HG03575 (cell line): ENCODE data around the gene TMEM208.

ENCODE experiments used
- ATAC-seq: cut with Tn5 transposase; IDR thresholded peaks from one replicate; pipeline ENCODE4 v1.9.1; 2021; ENCODE audit not compliant: unreplicated experiment, insufficient number of reproducible peaks, low FRiP score; ENCODE audit errors: extremely low read depth

The TMEM208 gene

DNA sequence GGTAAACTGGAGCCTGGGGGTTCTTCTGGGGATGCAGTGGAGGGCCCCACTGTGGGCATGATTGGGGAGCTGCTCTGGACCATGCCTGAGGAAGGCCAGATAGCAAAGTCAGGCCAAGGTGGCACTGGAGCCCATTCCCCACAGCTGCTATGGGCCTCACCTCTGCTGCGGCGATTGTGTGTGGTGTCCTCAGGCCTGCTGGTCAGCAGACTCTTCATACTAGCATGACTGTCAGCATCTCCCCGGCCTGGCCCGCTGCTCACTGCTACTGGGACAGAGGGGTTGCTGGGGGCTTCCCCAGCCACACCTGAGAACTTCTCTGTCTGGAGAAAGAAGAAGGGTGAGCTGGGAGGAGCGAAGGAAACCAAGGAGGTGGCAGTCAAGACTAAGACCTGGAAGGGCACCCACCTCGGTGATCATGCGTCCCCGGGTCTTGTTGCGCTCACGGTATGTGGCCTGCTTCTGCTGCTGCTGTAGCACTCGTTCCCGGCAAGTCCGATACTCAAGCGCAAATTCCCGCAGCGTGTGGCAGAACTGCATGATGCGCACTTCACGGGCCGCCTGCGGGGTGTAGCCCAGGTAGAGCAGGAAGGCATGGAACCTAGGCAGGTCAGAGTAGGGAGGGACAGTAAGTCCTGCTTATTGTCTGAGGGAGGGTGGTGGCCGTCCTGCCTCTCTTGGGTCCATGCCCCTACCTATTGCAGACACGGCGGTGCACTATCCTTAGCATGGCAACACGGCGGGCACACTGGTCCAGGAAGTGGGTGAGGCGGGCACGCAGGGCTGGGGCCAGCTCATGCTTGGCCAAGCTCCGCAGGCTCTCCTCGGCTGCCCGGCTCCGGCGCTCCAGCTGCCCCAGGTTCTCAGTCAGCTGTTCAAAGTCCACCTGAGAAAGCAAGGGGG, 3.2 kb downstream of the TMEM208 start:
- no peak for ATAC-seq

DNA sequence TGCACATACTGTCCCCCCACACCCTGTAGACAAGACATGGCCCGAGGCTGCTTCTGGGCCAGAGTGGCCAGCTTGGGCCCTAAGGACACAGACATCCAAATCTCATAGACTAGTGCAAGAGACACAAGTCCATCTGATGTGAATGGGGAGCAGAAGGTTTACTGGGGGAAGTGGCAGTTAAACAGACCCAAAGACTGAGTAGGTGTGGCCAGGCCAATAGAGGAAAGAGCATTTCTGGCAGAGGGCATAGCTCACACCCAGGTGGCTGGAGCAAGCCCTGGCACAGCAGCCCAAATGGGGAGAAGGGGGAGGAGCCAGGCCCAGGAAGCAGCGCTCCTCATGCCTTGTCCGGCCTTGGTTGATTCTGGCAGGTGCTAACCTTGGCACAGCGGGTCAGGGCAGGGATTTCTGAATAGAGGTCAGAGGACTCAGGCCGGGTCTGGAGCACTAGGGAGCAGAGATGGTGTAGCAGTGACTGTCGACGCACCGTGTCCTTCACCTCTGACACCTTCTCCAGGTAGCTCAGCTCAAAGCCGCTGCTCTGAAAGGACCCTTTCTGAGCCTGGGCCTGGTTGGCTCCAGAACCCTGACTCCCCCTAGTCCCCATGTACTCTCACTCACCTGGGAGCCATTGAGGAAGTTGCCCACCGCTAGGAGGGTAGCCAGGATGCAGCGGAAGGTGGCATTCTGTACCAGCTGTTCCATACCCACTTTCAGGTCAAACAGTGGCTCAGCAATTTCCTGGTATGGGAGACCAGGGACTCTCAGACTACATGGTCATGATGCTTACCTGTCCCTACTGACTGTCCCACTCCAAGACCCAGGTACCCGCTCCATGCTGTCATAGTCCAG, 4.1 kb downstream of the TMEM208 start:
- no peak for ATAC-seq

DNA sequence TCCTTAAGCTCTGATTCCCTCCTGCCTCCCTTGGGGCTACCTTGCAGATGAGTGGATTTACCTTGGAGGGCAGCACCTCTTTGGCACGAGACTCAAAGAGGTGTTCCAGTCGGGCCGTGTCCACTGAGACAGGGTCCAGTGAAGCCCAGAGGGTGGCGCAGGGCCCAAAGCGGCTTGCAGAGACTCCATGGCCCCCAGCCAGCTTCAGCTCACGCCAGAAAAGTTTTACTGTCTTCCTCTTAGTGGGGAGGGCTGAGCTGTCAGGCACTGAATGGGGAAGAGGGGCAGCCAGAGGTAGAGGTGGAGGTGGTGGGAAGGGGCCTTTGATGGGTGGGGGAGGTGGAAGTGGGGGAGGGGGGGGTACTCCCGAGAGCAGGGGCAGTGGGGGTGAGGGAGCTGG, 6.7 kb downstream of the TMEM208 start:
- ATAC-seq, result no peak

DNA sequence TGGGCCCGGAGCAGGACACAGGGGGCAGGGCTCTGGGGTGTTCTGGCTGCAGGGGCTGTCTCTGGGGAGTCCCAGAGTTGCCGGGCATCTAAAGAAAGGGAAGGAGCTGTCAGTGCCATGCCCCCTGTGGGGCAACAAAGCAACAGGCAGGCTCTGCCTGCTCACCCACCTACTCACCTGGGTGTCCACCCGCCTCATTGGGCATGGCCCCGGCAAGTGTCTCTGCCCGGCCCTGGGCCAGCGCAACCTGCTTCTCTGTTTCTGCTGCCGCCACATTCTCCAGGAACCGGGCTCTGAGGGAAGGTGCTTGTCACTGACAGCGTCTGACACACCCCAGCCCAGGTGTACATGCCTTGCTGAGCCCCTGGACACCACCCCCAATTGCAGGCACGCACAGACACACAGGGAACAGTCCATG, 7.3 kb downstream of the TMEM208 start:
- no peak for ATAC-seq

DNA sequence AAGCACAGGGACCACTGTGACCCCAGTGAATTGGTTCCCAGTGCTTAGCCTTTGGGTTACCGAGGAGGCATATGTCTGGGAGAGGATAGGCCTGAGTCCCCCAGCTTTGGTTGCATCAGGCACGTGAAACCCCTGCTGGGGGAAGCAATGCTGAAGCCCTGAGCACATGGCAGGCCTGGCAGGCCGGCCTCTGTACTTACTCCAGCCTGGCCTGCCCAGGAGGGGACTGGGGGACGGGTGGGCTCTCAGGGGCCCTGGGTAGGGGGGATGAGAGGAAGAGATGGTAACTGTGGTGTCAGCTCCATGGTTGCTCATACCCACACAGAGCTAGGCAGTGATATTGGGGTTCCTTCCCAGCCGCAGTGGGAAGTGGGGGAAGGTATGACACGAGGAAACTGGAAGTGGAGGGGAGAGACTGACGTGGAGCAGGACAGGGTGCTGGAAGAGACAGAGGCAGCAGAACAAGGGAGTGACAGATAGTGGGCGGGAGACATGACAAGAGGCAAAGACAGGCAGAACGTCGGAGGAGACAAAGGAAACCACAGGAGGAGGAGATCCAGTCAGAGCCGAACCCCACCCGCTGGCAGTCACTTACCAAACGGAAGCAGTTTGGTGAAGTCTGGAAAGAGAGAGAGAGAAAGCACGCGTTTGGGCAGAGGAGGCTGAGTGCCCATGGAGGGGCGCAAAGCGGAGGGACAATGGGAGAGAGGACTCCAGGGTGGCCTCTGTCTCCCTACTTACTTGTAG, 9.1 kb downstream of the TMEM208 start:
- no peak for ATAC-seq

DNA sequence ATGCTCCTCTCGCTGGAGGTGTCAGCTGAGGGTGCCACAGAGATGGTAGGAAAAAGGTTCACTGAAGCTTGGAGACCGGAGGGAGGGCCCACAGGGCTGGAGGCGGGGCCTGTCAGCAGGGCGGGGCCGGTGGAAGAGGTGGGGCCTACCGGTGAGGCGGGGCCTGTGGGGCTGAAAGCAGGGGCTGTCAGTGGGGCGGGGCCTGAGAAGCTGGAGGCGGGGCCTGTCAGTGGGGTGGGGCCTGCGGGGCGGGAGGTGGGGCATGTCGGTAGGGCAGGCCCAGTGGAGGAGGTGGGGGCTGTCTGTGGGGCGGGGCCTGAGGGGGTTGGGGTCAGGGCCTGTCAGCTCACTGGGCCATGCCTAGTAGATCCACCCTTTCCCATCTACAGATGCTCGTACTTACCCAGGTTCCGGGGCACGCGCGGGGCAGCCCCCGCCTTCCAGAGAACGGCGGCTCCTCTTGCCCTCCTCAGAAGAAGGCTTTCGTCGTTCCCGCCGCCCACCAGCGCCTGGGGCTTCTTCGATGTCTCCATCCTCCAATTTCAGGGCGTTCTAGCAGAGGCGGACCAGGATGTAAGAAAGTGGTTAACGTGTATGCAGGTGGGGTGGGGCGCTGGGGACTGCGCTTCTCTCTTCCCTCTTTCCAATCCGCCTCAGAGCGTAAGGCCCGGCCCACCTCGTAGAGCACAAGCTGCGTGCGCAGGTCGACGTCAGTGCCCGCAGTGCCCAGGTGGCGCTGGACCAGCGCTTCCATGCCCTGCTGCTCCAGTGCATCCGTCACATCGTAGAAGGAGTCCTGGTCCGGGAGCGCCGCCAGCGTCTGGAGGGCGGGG, 9.8 kb downstream of the TMEM208 start:
- no peak for ATAC-seq

DNA sequence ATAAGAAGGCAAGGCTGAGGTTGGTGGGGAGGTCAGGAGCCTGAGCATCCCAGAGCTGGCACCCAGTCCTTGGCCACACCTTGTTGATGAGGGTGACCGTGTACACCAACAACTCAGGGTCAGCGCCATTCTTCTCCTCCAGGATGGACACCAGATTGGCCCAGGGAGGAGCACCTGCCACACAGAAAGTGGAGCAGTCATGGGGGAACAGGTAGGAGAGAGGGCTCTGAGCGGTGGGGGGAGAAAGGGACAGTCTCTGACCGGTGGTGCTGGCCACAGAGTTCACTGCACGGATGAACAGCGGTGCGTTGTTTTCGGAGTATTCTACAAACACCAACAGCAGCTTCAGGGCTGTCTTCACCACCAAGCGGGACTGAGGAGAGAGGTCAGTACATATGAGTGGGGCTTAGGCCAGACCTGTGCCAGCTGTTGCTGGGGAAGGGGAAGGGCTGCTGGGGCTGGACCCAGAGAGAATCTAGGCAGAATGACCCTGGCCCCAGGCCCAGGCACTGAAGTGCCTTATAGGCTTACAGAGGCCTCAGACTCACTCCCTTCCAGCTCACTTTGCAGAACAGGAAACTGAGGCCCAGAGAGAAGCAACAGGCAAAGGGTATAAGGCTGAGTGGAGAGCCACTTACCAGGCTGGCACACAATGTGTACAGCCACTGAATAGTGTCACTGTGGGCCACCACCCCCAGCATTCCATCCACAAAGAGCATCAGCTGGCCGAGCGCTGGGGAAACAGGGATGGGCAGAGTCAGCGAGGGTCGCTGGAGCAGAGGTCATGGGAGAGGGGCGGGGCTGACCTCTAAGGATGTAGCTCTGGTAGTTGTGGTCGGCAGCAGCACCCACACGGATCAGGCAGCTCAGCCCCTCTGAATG, 10.7 kb downstream of the TMEM208 start:
- no peak for ATAC-seq

DNA sequence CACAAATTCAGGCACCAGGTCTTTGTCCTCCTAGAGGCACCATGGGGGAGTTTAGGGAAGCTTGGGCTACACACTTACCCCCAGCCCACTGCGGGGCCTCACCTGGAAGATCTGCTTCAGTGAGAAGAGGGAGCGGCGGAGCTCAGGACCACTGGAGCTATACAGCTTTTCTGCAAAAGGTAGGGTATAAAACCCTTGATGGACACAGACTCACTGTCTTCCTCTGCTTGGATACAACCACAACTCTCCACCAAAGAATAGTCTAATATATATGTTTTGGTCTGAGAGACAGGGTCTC, 11.3 kb downstream of the TMEM208 start:
- no peak for ATAC-seq

DNA sequence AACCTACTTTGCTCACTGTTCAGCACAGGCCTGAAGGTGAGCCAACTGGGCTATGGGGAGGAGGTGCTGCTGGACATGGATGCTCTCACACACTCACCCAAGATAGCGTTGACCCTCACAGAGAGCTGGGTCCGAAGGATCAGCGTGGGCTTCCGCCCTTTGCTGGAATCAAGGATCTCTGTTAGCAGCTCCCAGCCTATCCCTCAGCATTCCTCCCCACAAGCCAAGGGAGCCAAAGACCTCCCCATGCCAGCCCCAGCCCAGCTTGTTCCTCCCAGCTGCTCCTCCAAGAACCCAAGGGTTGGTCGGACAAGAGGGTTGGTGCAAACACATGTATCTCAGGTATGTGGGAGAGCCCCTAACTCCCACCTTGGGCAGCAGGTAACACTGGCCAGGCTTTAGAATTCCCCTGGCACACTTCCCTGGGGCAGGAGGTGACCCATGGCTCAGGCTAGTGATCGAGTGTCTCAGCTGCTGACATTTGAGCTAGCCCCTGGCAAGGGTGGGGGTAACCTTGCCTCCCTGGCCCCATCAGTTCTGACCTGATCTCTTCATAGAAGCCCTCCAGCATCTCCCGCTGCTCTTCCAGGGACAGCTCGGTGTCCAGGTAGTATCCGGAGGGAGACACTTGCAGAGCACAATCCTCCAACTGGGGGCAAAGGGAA, 12.0 kb downstream of the TMEM208 start:
- ATAC-seq, result no peak

DNA sequence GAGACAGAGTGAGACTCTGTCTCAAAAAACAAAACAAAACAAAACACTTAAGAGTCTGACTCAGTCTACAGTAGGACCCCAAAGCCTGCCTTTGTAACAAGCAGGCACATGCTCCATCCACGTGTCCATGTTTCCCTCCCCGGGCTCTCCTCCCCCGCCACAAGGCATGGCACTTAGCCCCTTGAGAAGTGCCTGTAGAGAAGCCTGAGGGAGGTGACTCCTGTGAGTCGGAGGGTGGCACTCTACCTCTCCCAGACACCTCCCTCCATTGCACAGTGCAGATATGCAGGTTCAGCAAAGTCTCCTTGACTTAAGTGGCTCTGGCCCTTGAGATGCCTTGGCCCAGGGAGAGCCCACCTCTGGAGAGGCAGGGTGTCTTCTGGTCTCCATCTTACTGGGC, 13.6 kb downstream of the TMEM208 start:
- no peak for ATAC-seq

DNA sequence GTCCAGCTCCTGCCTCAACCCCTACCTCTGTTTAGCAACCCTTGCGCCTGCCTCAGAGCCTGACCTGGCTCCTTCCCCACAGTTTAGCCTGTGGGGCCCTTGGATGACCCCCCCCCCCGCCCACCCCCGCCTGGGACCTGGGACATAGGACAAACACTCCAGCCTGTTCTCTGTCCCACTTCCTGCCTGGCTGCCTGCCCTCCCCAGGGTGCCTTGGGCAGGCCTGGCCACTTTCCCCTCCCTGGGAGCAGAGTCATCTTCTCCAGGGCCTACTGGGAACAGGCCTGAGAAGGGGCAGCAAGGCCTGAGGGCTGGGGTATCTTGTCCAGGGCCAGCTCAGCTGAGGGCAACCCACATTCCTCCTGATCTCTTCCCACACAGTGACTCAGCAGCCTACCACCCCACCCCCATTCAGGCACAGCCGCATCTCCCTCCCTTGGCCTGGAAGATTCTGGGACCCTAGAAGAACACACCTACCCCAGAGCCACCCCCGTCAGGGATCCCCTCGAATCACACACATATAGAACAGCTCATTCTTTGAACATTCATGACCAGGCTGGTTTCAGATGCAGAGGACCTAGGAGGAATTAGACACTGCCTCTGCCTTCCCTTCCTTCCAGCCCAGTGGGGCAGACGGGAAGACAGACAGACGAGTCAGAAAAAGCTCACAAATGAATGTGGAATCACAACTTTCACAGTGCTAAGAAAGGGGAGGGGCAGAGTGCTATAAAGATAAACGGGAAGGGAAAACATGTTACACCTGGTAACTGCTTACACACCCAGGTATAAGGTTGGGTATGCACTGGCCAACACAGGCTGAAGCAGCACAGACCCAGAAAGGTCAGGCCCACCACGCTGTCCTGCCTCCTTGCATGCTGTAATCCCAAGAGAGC, 14.3 kb downstream of the TMEM208 start:
- ATAC-seq, result no peak

DNA sequence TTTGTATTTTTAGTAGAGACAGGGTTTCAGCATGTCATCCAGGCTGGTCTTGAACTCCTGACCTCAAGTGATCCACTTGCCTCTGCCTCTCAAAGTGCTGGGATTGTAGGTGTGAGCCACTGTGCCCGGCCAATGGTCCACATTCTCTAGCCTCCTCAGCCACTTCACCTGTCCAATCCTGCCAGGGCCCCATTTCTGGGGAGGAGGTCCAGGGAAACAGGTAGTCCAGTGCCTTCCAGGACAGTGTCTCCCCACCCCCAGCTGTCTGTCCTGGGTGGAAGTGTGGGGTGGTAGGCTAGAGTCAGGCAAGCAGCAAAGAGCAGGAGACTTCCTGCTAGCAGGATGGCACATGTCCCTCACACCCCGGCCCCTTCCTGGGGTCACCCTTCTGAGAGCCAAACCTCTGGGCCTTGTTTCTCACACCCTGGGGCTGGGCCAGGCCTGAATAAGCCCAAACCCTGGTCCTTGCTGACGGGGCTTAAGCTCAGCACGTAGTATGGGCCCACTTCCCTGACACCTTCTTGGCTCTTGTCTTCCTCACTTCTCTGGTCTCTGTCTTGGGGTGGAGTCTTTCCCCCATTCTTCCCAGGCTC, 15.3 kb downstream of the TMEM208 start:
- no peak for ATAC-seq

DNA sequence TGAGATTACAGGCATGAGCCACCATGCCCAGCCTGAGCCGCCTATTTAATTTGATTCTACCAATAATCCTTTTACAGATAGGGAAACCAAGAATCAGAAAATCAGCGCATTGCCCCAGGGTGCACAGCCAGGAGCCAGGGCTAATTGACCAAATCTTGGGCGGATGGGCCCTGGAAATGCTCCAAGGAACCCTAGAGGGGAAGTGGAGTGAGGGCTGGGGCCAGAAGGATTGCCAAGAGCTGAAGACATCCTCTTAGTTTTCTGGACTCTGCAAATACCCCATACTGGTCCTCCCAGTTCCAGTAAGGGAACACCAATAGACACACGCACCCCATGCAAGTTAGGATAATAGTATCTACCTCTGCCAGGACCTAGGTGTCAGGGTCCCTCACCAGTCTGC, 16.6 kb downstream of the TMEM208 start:
- ATAC-seq, result no peak

DNA sequence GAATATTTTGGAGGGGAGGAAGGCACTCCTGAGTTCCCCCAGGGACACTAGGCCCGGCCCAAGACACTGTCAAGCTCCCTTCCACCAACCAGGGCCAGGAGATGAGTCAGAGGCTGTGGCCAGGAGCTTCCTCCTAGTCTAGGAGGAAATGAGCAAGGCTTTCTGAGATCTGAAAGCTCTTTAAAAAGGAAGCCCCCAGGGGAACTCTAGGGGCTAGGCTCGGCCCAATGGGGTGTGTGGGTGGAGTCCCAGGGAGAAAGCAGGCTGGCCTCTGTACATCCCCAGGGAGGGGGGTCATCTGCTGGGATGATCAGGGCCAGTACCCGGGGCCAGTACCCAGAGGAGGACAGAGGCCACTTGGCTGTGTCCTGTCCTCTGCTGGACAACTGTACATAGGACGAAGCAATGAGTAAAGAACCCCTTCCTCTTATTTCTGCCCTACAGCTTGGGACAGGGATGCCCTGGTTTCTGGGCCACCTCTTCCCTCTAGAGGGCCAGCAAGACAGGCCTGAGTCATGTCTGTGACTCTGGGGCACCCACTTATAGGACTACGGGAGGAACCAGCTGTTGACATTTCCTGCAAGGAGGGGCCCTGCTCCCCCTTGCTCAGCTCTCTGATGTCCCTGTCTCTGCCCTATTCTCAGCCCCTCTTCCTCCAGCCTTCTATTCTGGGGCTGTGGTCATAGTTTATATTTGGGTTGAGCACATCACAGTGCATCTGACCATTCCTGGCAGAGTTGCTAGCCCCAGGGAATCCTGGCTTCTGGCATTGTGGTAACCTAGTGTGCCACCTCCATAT, 17.7 kb downstream of the TMEM208 start:
- peak; percentile 32 for ATAC-seq

DNA sequence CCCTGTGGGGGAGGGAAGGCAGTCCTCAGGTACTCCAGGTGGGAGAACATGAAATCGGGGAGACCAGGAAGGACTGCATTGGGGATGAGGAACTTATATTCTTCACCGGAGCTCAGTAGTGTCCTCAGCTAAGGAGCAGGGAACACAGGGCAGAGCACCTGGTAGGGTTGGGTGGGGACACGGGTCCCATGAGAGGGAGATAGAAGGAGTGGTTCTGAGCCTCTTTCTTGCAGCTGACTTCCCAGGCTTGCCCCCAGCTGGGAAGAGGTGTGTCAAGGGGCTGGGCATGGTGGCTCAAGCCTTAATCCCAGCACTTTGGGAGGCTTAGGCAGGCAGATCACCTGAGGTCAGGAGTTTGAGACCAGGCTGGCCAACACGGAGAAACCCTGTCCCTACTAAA, 18.3 kb downstream of the TMEM208 start:
- ATAC-seq, result no peak
